ENCODE measurements around the gene ZIC3. TPM values are rescaled to one million over a fixed set of nuclear protein-coding genes. Genes with fewer than 3 reads are reported as not detected.

The ZIC3 gene
- total RNA-seq, 1 experiment from 2014 or later = not detected

DNA sequence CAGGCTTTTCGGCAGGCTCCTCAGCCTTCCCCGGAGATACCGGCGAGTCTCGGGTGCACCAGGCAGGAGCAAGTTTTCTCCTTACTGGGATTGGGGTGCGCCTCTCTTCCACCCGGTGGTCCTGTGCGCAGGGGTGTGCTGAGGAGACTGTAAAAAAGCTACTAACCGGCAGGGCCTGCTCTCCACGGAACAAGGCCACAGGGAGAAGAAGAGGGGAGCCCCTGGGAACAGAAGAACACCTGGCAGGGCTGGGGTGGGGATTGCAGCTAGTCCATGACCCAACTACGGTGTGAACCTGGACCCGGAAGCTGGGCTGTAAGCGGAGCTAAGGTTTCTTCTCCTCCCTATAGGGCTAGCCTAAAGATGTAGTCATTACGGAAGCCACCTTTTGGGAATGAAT lies 17.7 kb upstream of the ZIC3 start:
- no peak overlapping the region for H3K4me3 ChIP-seq (replicated peaks in 1 of 2; ENCODE audit: low read depth in 1 of 2, low read length in 2 of 2)
- no peak overlapping the region for H3K4me2 ChIP-seq (ENCODE audit: low read length)
- RAD21 ChIA-PET (ENCODE audit: low non-redundant PET in 1 of 2, low total read pairs in 2 of 2, uncharacterized antibody in 2 of 2, unreplicated experiment in 2 of 2) = no interaction called here
- no peaks in the 10 kb centered on the region for H3K27me3 ChIP-seq (ENCODE audit: insufficient read depth, low read length)
- H3K27ac ChIP-seq (ENCODE audit: low read depth, low read length) = no peak overlapping the region
- H4K20me1 ChIP-seq (ENCODE audit: insufficient read depth) = no peaks in the 10 kb centered on the region
- no peak overlapping the region for H2AFZ ChIP-seq (ENCODE audit: low read depth, low read length, poor library complexity, severe bottlenecking)
- CTCF ChIA-PET = no interaction called here
- H3K79me2 ChIP-seq (ENCODE audit: insufficient read depth, low read length) = no peaks in the 10 kb centered on the region
- H3K4me1 ChIP-seq (ENCODE audit: control insufficient read depth in 1 of 2, insufficient read depth in 2 of 2, low read length in 2 of 2) = no peaks in the 10 kb centered on the region
- H3K9me3 ChIP-seq (ENCODE audit: control insufficient read depth in 1 of 2, insufficient read depth in 1 of 2, low read depth in 1 of 2, low read length in 2 of 2) = no peaks in the 10 kb centered on the region
- H3K36me3 ChIP-seq (ENCODE audit: control insufficient read depth in 1 of 2, insufficient read depth in 2 of 2, low read length in 2 of 2) = no peaks in the 10 kb centered on the region
- ATAC-seq = no peak
- POLR2A ChIA-PET = no interaction called here
- intact Hi-C loops (cut with micrococcal nuclease) = no loop called here
- DNase-seq (ENCODE audit: low read depth, low spot score) = no peak
- H3K9me2 ChIP-seq (ENCODE audit: insufficient read depth) = no peaks in the 10 kb centered on the region
- BruUV-seq (replicated peaks) = no TSS peak
- no peak for TF ChIP-seq ZNF274 (IDR thresholded peaks at IDR 0.05; ENCODE audit: low read depth, low read length)
- H3K9ac ChIP-seq (ENCODE audit: low read length) = no peak overlapping the region

DNA sequence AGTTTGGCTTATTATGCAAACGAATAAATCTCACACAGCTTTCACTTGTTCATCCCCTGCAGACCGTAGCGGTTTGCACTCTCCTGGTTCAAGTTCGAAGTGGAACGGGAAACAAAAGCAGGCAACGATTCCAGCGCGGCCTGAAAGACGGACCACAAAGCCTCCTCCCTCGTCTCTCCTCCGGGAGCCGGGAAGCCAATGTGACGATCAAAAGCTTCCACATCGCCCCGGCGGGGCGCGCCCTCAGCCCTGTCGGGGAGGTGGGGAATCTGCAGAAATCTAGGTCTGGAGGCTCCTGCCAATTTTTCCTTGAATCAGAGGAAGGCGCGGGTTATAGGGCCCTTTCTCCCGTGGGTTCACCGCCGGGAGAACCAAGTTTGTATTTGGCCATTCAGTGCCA lies 16.9 kb upstream of the ZIC3 start:
- no peak overlapping the region for H3K27ac ChIP-seq (ENCODE audit: low read depth, low read length)
- no peaks in the 10 kb centered on the region for H3K36me3 ChIP-seq (ENCODE audit: control insufficient read depth in 1 of 2, insufficient read depth in 2 of 2, low read length in 2 of 2)
- H3K4me2 ChIP-seq (ENCODE audit: low read length) = no peak overlapping the region
- no peaks in the 10 kb centered on the region for H3K79me2 ChIP-seq (ENCODE audit: insufficient read depth, low read length)
- H4K20me1 ChIP-seq (ENCODE audit: insufficient read depth) = no peaks in the 10 kb centered on the region
- H3K9me2 ChIP-seq (ENCODE audit: insufficient read depth) = no peaks in the 10 kb centered on the region
- no peak overlapping the region for H3K4me3 ChIP-seq (replicated peaks in 1 of 2; ENCODE audit: low read depth in 1 of 2, low read length in 2 of 2)
- no peak overlapping the region for H2AFZ ChIP-seq (ENCODE audit: low read depth, low read length, poor library complexity, severe bottlenecking)
- intact Hi-C loops (cut with micrococcal nuclease) = no loop called here
- H3K27me3 ChIP-seq (ENCODE audit: insufficient read depth, low read length) = no peaks in the 10 kb centered on the region
- no peak overlapping the region for H3K9ac ChIP-seq (ENCODE audit: low read length)
- ChIA-PET POLR2A (no interaction called here), RAD21 (ENCODE audit: low non-redundant PET in 1 of 2, low total read pairs in 2 of 2, uncharacterized antibody in 2 of 2, unreplicated experiment in 2 of 2) (no interaction called here), CTCF (no interaction called here)
- DNase-seq (ENCODE audit: low read depth, low spot score) = no peak
- no TSS peak for BruUV-seq (replicated peaks)
- no peaks in the 10 kb centered on the region for H3K9me3 ChIP-seq (ENCODE audit: control insufficient read depth in 1 of 2, insufficient read depth in 1 of 2, low read depth in 1 of 2, low read length in 2 of 2)
- no peak for TF ChIP-seq ZFX (IDR thresholded peaks at IDR 0.05)
- TF ChIP-seq ELF1 (IDR thresholded peaks at IDR 0.05; ENCODE audit: borderline replicate concordance, low read depth) = no peak
- no peak for TF ChIP-seq SRF (IDR thresholded peaks at IDR 0.05; ENCODE audit: low read depth)
- no peak for TF ChIP-seq CEBPB (IDR thresholded peaks at IDR 0.05; ENCODE audit: low read depth)
- no peak for TF ChIP-seq FOSL1 (IDR thresholded peaks at IDR 0.05; ENCODE audit: low read depth)
- TF ChIP-seq CBX3 (IDR thresholded peaks at IDR 0.05; ENCODE audit: low read depth) = no peak
- TF ChIP-seq, protein P1, sequence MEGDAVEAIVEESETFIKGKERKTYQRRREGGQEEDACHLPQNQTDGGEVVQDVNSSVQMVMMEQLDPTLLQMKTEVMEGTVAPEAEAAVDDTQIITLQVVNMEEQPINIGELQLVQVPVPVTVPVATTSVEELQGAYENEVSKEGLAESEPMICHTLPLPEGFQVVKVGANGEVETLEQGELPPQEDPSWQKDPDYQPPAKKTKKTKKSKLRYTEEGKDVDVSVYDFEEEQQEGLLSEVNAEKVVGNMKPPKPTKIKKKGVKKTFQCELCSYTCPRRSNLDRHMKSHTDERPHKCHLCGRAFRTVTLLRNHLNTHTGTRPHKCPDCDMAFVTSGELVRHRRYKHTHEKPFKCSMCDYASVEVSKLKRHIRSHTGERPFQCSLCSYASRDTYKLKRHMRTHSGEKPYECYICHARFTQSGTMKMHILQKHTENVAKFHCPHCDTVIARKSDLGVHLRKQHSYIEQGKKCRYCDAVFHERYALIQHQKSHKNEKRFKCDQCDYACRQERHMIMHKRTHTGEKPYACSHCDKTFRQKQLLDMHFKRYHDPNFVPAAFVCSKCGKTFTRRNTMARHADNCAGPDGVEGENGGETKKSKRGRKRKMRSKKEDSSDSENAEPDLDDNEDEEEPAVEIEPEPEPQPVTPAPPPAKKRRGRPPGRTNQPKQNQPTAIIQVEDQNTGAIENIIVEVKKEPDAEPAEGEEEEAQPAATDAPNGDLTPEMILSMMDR (IDR thresholded peaks at IDR 0.05 in 2 of 3, conservative IDR thresholded peaks at IDR 0.05 in 1 of 3; ENCODE audit: borderline replicate concordance in 1 of 3, insufficient read depth in 1 of 3, low read depth in 2 of 3, low read length in 2 of 3) = no peak
- TF ChIP-seq YY1 (IDR thresholded peaks at IDR 0.05; ENCODE audit: extremely low read depth, insufficient replicate concordance, low read depth, low read length) = no peak
- TF ChIP-seq, protein P2, sequence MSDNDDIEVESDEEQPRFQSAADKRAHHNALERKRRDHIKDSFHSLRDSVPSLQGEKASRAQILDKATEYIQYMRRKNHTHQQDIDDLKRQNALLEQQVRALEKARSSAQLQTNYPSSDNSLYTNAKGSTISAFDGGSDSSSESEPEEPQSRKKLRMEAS (IDR thresholded peaks at IDR 0.05) = no peak
- no peak for TF ChIP-seq RAD21 (IDR thresholded peaks at IDR 0.05; ENCODE audit: low read depth)
- TF ChIP-seq, protein P3, sequence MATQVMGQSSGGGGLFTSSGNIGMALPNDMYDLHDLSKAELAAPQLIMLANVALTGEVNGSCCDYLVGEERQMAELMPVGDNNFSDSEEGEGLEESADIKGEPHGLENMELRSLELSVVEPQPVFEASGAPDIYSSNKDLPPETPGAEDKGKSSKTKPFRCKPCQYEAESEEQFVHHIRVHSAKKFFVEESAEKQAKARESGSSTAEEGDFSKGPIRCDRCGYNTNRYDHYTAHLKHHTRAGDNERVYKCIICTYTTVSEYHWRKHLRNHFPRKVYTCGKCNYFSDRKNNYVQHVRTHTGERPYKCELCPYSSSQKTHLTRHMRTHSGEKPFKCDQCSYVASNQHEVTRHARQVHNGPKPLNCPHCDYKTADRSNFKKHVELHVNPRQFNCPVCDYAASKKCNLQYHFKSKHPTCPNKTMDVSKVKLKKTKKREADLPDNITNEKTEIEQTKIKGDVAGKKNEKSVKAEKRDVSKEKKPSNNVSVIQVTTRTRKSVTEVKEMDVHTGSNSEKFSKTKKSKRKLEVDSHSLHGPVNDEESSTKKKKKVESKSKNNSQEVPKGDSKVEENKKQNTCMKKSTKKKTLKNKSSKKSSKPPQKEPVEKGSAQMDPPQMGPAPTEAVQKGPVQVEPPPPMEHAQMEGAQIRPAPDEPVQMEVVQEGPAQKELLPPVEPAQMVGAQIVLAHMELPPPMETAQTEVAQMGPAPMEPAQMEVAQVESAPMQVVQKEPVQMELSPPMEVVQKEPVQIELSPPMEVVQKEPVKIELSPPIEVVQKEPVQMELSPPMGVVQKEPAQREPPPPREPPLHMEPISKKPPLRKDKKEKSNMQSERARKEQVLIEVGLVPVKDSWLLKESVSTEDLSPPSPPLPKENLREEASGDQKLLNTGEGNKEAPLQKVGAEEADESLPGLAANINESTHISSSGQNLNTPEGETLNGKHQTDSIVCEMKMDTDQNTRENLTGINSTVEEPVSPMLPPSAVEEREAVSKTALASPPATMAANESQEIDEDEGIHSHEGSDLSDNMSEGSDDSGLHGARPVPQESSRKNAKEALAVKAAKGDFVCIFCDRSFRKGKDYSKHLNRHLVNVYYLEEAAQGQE (IDR thresholded peaks at IDR 0.05; ENCODE audit: low read depth) = no peak
- no peak for ATAC-seq
- no peaks in the 10 kb centered on the region for H3K4me1 ChIP-seq (ENCODE audit: control insufficient read depth in 1 of 2, insufficient read depth in 2 of 2, low read length in 2 of 2)

Measured in HCT116 (cell line).